ENCODE data around the gene CARHSP1.

DNA sequence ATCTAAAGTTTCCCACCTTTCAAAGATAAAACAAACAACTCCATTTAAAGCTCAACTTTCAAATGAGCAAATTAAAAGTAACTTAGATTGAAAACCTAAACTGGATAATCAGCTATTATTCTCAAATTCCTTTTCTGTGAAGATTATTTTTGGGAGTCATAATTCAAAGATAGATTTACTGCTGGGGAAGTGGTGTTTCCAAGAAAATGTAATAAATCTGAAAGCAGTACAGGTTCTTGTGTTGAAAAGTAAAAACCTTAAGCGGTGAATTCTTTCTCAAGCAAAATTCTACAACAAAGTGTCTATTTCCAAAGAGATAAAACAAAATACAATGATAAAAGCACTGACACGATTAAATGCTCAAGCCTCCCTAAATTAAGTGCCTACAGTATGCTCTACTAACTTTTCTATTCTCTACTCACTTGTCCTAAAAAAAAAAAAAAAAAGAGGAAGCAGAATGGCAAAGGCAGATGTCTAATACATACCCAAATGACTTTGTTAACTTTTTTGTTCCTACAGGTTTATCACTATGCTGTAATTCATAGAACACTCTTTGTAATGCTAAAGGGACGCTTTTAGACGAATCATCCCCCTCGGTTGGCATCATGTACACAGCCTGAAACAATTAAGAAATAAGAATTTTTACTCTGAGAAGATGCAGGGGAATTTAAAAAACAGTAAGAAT is 47.9 kb upstream of the CARHSP1 start:
- TF ChIP-seq, protein P1, sequence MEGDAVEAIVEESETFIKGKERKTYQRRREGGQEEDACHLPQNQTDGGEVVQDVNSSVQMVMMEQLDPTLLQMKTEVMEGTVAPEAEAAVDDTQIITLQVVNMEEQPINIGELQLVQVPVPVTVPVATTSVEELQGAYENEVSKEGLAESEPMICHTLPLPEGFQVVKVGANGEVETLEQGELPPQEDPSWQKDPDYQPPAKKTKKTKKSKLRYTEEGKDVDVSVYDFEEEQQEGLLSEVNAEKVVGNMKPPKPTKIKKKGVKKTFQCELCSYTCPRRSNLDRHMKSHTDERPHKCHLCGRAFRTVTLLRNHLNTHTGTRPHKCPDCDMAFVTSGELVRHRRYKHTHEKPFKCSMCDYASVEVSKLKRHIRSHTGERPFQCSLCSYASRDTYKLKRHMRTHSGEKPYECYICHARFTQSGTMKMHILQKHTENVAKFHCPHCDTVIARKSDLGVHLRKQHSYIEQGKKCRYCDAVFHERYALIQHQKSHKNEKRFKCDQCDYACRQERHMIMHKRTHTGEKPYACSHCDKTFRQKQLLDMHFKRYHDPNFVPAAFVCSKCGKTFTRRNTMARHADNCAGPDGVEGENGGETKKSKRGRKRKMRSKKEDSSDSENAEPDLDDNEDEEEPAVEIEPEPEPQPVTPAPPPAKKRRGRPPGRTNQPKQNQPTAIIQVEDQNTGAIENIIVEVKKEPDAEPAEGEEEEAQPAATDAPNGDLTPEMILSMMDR (IDR thresholded peaks at IDR 0.05; ENCODE audit: poor library complexity) = no peak
- TF ChIP-seq EZH2phosphoT487 (IDR thresholded peaks at IDR 0.05; ENCODE audit: low read depth, severe bottlenecking, unreplicated experiment) = no peak
- no peak for TF ChIP-seq EZH2 (IDR thresholded peaks at IDR 0.05; ENCODE audit: borderline replicate concordance)
